H1 (cell line): ENCODE measurements around the gene WFDC5. TPM values are rescaled to one million over a fixed set of nuclear protein-coding genes. Genes with fewer than 3 reads are reported as not detected.

Experiments used
- CTCF ChIA-PET: fragments of 300-600 bp; sonication (Branson Sonifier 250); formaldehyde crosslinking; loops from one replicate; lab custom pipeline; 2021; ENCODE audit not compliant: partially characterized antibody; lab: Charles Lee
- POLR2A ChIA-PET: fragments of 300-600 bp; sonication (Branson Sonifier 250); formaldehyde crosslinking; loops from one replicate; lab custom pipeline; 2021; ENCODE audit warnings: inconsistent platforms; ENCODE audit not compliant: partially characterized antibody; lab: Charles Lee
- DNase-seq, 2 experiments: peaks; one replicate each; pipeline versions ENCODE4 v3.0.0 to v3.0.0-alpha.2; 2010 to 2022; ENCODE audit warnings: low spot score in 2 of 2, low read depth in 1 of 2, mixed read lengths in 1 of 2
- FAIRE-seq: peaks from 2 replicates; lab custom pipeline; 2011; peaks lifted over from hg19 to GRCh38; lab: Jason Lieb, UNC
- H2AFZ ChIP-seq: 2 replicates; pipeline ENCODE4 v1.8.1; 2012; ENCODE audit warnings: low read length, inconsistent platforms
- H2AK5ac ChIP-seq: 2 replicates; pipeline ENCODE4 v1.6.1; 2013; ENCODE audit warnings: low read depth, low read length
- H2BK120ac ChIP-seq: replicated peaks from 2 replicates; pipeline ENCODE3; 2013; ENCODE audit warnings: low read depth, low read length, inconsistent platforms
- H2BK12ac ChIP-seq: 2 replicates; pipeline ENCODE4 v1.6.1; 2013; ENCODE audit warnings: low read depth, low read length
- H2BK15ac ChIP-seq: 2 replicates; pipeline ENCODE4 v1.6.1; 2013; ENCODE audit warnings: low read length
- H2BK20ac ChIP-seq: 2 replicates; pipeline ENCODE4 v1.6.1; 2013; ENCODE audit warnings: low read length
- H2BK5ac ChIP-seq: 2 replicates; pipeline ENCODE4 v1.6.1; 2013; ENCODE audit warnings: low read depth, low read length
- H3K14ac ChIP-seq: 2 replicates; pipeline ENCODE4 v1.6.1; 2013; ENCODE audit warnings: inconsistent platforms; ENCODE audit not compliant: insufficient read length
- H3K18ac ChIP-seq: 2 replicates; pipeline ENCODE4 v1.6.1; 2013; ENCODE audit warnings: low read length; ENCODE audit errors: extremely low read depth
- H3K23ac ChIP-seq: 2 replicates; pipeline ENCODE4 v1.6.1; 2013; ENCODE audit warnings: inconsistent platforms; ENCODE audit not compliant: insufficient read length
- H3K23me2 ChIP-seq: 2 replicates; pipeline ENCODE4 v1.6.1; 2013; ENCODE audit warnings: low read depth, low read length
- H3K27ac ChIP-seq: 2 replicates; pipeline ENCODE4 v1.6.1; 2011; ENCODE audit warnings: low read depth, low read length, inconsistent platforms
- H3K27me3 ChIP-seq, 4 experiments: replicated peaks in 1 of 4; 1 replicate in 1 of 4; 2 replicates in 3 of 4; pipeline versions ENCODE4 v1.6.1 to v1.8.1; 2011 to 2013; ENCODE audit warnings: low read length in 3 of 4, mild to moderate bottlenecking in 3 of 4, inconsistent platforms in 2 of 4, mixed read lengths in 2 of 4, moderate library complexity in 1 of 4; ENCODE audit not compliant: control insufficient read depth in 3 of 4, insufficient read depth in 3 of 4; ENCODE audit errors: extremely low read depth in 1 of 4
- H3K36me3 ChIP-seq, 4 experiments: 2 replicates each; pipeline versions ENCODE4 v1.6.1 to v1.8.1; 2011 to 2013; ENCODE audit warnings: mild to moderate bottlenecking in 4 of 4, low read length in 3 of 4, moderate library complexity in 2 of 4, control low read depth in 1 of 4, inconsistent platforms in 1 of 4; ENCODE audit not compliant: insufficient read depth in 4 of 4, control insufficient read depth in 2 of 4
- H3K4ac ChIP-seq: replicated peaks from 2 replicates; pipeline ENCODE3; 2013; ENCODE audit warnings: low read length, low read depth, mixed read lengths, inconsistent platforms; ENCODE audit not compliant: insufficient read length
- H3K4me1 ChIP-seq, 4 experiments: replicated peaks in 1 of 4; 1 replicate in 1 of 4; 2 replicates in 3 of 4; pipeline versions ENCODE4 v1.6.1 to v1.8.1; 2011 to 2013; ENCODE audit warnings: low read length in 3 of 4, inconsistent platforms in 2 of 4, mixed read lengths in 1 of 4; ENCODE audit not compliant: insufficient read depth in 4 of 4, control insufficient read depth in 3 of 4
- H3K4me2 ChIP-seq, 2 experiments: 2 replicates each; pipeline versions ENCODE4 v1.6.1 to v1.8.1; 2011 to 2013; ENCODE audit warnings: low read depth in 2 of 2, low read length in 2 of 2, control low read depth in 1 of 2, inconsistent platforms in 1 of 2, mild to moderate bottlenecking in 1 of 2; ENCODE audit not compliant: insufficient read depth in 1 of 2
- H3K4me3 ChIP-seq, 4 experiments: fragments of 200-600, 300-600 bp in 1 of 4; sonication (generic), shearing (Covaris generic), sonication (Bioruptor Twin) in 1 of 4; 2 replicates each; pipeline versions ENCODE4 v1.5.1 to v1.8.1; 2011 to 2016; ENCODE audit warnings: low read length in 4 of 4, low read depth in 3 of 4, control low read depth in 2 of 4, inconsistent platforms in 2 of 4, mild to moderate bottlenecking in 2 of 4, mixed read lengths in 1 of 4, moderate library complexity in 1 of 4; ENCODE audit not compliant: insufficient read depth in 2 of 4; ENCODE audit errors: extremely low read depth in 1 of 4
- H3K56ac ChIP-seq: replicated peaks from 2 replicates; pipeline ENCODE3; 2013; ENCODE audit warnings: low read depth, mild to moderate bottlenecking, mixed read lengths, low read length, inconsistent platforms; ENCODE audit not compliant: insufficient read length
- H3K79me1 ChIP-seq: 2 replicates; pipeline ENCODE4 v1.6.1; 2013; ENCODE audit warnings: low read depth, low read length, control low read depth
- H3K79me2 ChIP-seq, 2 experiments: 2 replicates each; pipeline versions ENCODE4 v1.6.1 to v1.8.1; 2012 to 2013; ENCODE audit warnings: low read length in 2 of 2, mild to moderate bottlenecking in 2 of 2, inconsistent platforms in 1 of 2; ENCODE audit not compliant: insufficient read depth in 2 of 2, control insufficient read depth in 1 of 2
- H3K9ac ChIP-seq, 4 experiments: replicated peaks in 1 of 4; 1 replicate in 1 of 4; 2 replicates in 3 of 4; pipeline versions ENCODE4 v1.6.1 to v1.8.1; 2011 to 2013; ENCODE audit warnings: low read depth in 3 of 4, low read length in 3 of 4, control low read depth in 2 of 4, mild to moderate bottlenecking in 2 of 4, moderate library complexity in 2 of 4, inconsistent platforms in 1 of 4; ENCODE audit errors: extremely low read depth in 1 of 4
- H3K9me3 ChIP-seq, 2 experiments: 2 replicates each; pipeline versions ENCODE4 v1.6.1 to v1.8.1; 2012 to 2013; ENCODE audit warnings: mild to moderate bottlenecking in 2 of 2, moderate library complexity in 2 of 2, control low read depth in 1 of 2, inconsistent platforms in 1 of 2, low read depth in 1 of 2, low read length in 1 of 2, mixed read lengths in 1 of 2; ENCODE audit not compliant: insufficient read depth in 2 of 2
- H4K20me1 ChIP-seq, 2 experiments: replicated peaks in 1 of 2; 2 replicates each; pipeline versions ENCODE3 to v1.8.1; 2011 to 2013; ENCODE audit warnings: inconsistent platforms in 2 of 2, low read length in 2 of 2, mild to moderate bottlenecking in 1 of 2; ENCODE audit not compliant: insufficient read depth in 2 of 2, control insufficient read depth in 1 of 2
- H4K5ac ChIP-seq: 2 replicates; pipeline ENCODE4 v1.6.1; 2013; ENCODE audit warnings: low read length, low read depth, mixed read lengths, inconsistent platforms; ENCODE audit not compliant: insufficient read length
- H4K8ac ChIP-seq: 2 replicates; pipeline ENCODE4 v1.8.0; 2013; ENCODE audit warnings: mild to moderate bottlenecking, moderate library complexity, low read length, inconsistent platforms; ENCODE audit not compliant: insufficient read depth; ENCODE audit errors: extremely low read depth
- H4K91ac ChIP-seq: replicated peaks from 2 replicates; pipeline ENCODE3; 2013; ENCODE audit warnings: low read length, mixed read lengths, inconsistent platforms; ENCODE audit not compliant: insufficient read length
- BACH1 ChIP-seq: IDR thresholded peaks from 2 replicates; pipeline ENCODE4 v1.6.1; 2012; ENCODE audit warnings: low read length, improper control_type of control experiment
- KDM4A ChIP-seq: IDR thresholded peaks from one replicate; pipeline ENCODE4 v1.7.1; 2012; ENCODE audit warnings: low read depth, mild to moderate bottlenecking, moderate library complexity, low read length, inconsistent platforms; ENCODE audit not compliant: severe bottlenecking
- MAFK ChIP-seq: IDR thresholded peaks from 2 replicates; pipeline ENCODE4 v1.6.1; 2012; ENCODE audit warnings: low read depth, mild to moderate bottlenecking, improper control_type of control experiment, low read length
- RAD21 ChIP-seq, 2 experiments: IDR thresholded peaks in 1 of 2; conservative IDR thresholded peaks in 1 of 2; 2 replicates each; pipeline ENCODE4 v1.6.1; 2011; ENCODE audit warnings: low read depth in 2 of 2, low read length in 2 of 2, improper control_type of control experiment in 1 of 2, inconsistent platforms in 1 of 2, mild to moderate bottlenecking in 1 of 2, moderate library complexity in 1 of 2
- RBBP5 ChIP-seq: IDR thresholded peaks from 2 replicates; pipeline ENCODE4 v1.7.1; 2012; ENCODE audit warnings: low read depth, mild to moderate bottlenecking, inconsistent platforms, low read length, moderate library complexity, borderline replicate concordance
- WGBS, 2 experiments: shearing (Covaris generic) in 1 of 2; methylation state at CpG; one replicate each; pipeline versions ENCODE4 v1.1.6 to v1.1.7; 2013 to 2015; ENCODE audit warnings: low lambda C conversion rate in 2 of 2, mixed read lengths in 2 of 2, inconsistent platforms in 1 of 2, low coverage in 1 of 2, missing lambda C conversion rate in 1 of 2; ENCODE audit not compliant: insufficient replicate concordance in 2 of 2, insufficient coverage in 1 of 2, insufficient read length in 1 of 2; ENCODE audit errors: extremely low coverage in 1 of 2, missing lambda C conversion rate in 1 of 2; 5-methylcytosine and 5-hydroxymethylcytosine counted together
- polyA plus RNA-seq, 7 experiments: library from polyadenylated mRNA; depleted of rRNA in 3 of 7; stranded (reverse) in 5 of 7; unstranded in 2 of 7; fragments of >200 nt in 5 of 7; fragments of 200-250 nt in 2 of 7; gene quantifications; 1 replicate in 5 of 7; 2 replicates in 1 of 7; 4 replicates in 1 of 7; pipeline versions ENCODE4 v1.2.1 to v1.2.3, GENCODE V29; 2011 to 2013; ENCODE audit warnings: missing spikeins in 2 of 7, mixed read lengths in 2 of 7
- total RNA-seq: library from RNA; stranded (reverse); fragmentation: NEBNext Ultra II Directional; extraction: Animal tissue kit (Norgen Biotek cat#: 25700); gene quantifications from 2 replicates; pipeline ENCODE4 v1.2.1, GENCODE V29; 2021
- TF ChIP-seq, protein P1 (sequence below), 3 experiments: IDR thresholded peaks; 1 replicate in 2 of 3; 2 replicates in 1 of 3; pipeline versions ENCODE4 v1.5.1 to v1.6.1; 2011; ENCODE audit warnings: low read length in 3 of 3, mild to moderate bottlenecking in 3 of 3, inconsistent platforms in 2 of 3, low read depth in 1 of 3, moderate library complexity in 1 of 3; ENCODE audit not compliant: insufficient read depth in 1 of 3; ENCODE audit errors: control extremely low read depth in 1 of 3

WFDC5 gene
- total and polyA plus RNA-seq, 2 of the 8 experiments (the other 6 are each of a cell fraction or from before 2014, with no cell fraction given) = not detected

DNA sequence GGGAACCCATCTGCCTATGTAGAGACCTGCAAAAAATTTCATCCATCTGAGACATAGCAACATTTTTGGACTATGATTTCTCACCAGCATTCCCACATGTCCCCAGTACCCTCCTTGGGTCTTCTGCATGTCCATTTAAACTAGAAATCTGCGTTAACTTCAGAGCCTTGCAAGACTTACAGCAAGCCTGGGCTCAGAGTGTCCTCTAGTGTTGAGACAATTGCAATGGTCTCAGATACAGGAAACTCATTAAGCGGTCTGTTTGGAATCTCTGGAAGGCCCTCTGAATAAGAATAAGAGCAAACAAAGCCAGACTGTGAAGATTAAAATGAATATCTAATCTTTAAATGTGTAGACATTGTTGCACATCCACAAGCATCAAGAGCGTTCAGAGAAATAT lies 39.2 kb upstream of the WFDC5 start:
- no peak overlapping the region for H2AK5ac ChIP-seq
- H3K4ac ChIP-seq = no peak overlapping the region
- no peak overlapping the region for H2BK5ac ChIP-seq
- no peaks in the 10 kb centered on the region; a peak in 1 of 4 replicates for H3K9me3 ChIP-seq
- H2BK15ac ChIP-seq = no peak overlapping the region
- POLR2A ChIA-PET = no interaction called here
- no peaks in the 10 kb centered on the region for H3K4me1 ChIP-seq
- H3K79me2 ChIP-seq = no peaks in the 10 kb centered on the region
- H3K79me1 ChIP-seq = no peaks in the 10 kb centered on the region
- no peak overlapping the region for H3K56ac ChIP-seq
- DNase-seq (no peak), FAIRE-seq (no peak)
- CTCF ChIA-PET = no interaction called here
- no peak overlapping the region for H2BK120ac ChIP-seq
- WGBS, 2 experiments = 66% methylated on average over 3 of the region's 3 CpGs; no CpG with 5 or more reads in 1 of the 2 experiments
- H4K20me1 ChIP-seq = no peaks in the 10 kb centered on the region
- TF ChIP-seq MAFK (no peak), KDM4A (no peak), RAD21 (IDR thresholded peaks at IDR 0.05 in 1 of 2, conservative IDR thresholded peaks at IDR 0.05 in 1 of 2; ENCODE audit: low read depth in 2 of 2, low read length in 2 of 2) (peak; percentile 41 to 57), BACH1 (no peak), RBBP5 (no peak)
- TF ChIP-seq, protein P1, sequence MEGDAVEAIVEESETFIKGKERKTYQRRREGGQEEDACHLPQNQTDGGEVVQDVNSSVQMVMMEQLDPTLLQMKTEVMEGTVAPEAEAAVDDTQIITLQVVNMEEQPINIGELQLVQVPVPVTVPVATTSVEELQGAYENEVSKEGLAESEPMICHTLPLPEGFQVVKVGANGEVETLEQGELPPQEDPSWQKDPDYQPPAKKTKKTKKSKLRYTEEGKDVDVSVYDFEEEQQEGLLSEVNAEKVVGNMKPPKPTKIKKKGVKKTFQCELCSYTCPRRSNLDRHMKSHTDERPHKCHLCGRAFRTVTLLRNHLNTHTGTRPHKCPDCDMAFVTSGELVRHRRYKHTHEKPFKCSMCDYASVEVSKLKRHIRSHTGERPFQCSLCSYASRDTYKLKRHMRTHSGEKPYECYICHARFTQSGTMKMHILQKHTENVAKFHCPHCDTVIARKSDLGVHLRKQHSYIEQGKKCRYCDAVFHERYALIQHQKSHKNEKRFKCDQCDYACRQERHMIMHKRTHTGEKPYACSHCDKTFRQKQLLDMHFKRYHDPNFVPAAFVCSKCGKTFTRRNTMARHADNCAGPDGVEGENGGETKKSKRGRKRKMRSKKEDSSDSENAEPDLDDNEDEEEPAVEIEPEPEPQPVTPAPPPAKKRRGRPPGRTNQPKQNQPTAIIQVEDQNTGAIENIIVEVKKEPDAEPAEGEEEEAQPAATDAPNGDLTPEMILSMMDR (IDR thresholded peaks at IDR 0.05; ENCODE audit: control extremely low read depth in 1 of 3, insufficient read depth in 1 of 3, low read depth in 1 of 3, low read length in 3 of 3) = peak in 1 of 3 experiments; percentile 15; a peak in 1 of 4 replicates
- H3K4me3 ChIP-seq = no peak overlapping the region
- H2BK20ac ChIP-seq = no peak overlapping the region
- no peak overlapping the region for H3K14ac ChIP-seq
- no peak overlapping the region for H4K5ac ChIP-seq
- H4K8ac ChIP-seq = no peak overlapping the region
- H3K36me3 ChIP-seq = no peaks in the 10 kb centered on the region
- no peak overlapping the region for H3K27ac ChIP-seq
- no peaks in the 10 kb centered on the region for H3K23me2 ChIP-seq
- H2AFZ ChIP-seq = no peak overlapping the region
- H3K23ac ChIP-seq = no peak overlapping the region
- no peak overlapping the region for H4K91ac ChIP-seq
- H3K27me3 ChIP-seq = peaks cover 0 to 1% (median 0%) of the 10 kb centered on the region in 4 experiments; a peak in 1 of 7 replicates
- no peak overlapping the region for H2BK12ac ChIP-seq
- no peak overlapping the region for H3K9ac ChIP-seq
- no peak overlapping the region for H3K18ac ChIP-seq
- H3K4me2 ChIP-seq = no peak overlapping the region
